ENCODE results near the gene SPATS2. TPM values are rescaled to one million over a fixed set of nuclear protein-coding genes. Genes with fewer than 3 reads are reported as not detected.

The SPATS2 gene
- total and polyA plus RNA-seq, 2 of the 4 experiments (the other 2 are of a cell fraction), result 50.6 to 63.3 TPM

DNA sequence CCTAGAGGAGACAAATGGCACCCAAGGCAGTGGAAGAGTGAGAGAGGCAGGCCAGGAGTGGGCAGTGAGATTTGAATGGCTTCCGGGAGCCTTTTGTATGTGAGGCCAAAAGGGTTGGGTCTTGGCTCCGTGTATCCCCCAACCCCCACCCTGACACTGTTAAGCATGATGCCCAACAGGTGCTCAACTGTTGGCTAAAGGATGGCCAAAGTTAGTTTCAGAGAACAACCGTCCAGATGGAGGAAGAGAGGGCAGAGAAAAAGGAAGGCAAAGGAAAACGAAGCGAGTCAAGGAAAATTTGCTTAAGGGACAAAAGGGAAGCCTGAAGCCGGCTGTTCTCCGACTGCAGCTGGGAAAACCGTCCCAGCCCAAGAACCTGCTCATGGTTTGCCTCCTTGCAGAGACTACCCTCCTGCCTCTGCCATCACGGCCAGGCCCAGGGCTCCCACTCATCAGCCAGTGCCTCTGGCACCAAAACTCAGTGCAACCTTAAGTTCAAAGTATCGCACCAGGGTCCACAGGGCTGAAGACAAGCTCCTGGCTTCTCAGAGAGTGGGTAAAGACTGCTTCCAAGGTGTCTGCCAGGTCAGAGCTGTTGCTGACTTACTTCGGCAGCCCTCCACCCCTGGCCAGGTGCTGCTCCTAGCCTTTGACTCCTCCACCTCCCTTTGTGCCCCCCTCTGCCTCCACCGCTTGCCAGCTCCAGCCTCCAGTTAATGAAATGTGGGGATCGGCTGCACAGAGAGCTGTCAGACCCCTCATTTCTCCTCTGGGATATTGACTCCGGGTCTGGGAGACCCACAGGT is 26.1 kb upstream of the SPATS2 start (continued):
- TF ChIP-seq, protein P1, sequence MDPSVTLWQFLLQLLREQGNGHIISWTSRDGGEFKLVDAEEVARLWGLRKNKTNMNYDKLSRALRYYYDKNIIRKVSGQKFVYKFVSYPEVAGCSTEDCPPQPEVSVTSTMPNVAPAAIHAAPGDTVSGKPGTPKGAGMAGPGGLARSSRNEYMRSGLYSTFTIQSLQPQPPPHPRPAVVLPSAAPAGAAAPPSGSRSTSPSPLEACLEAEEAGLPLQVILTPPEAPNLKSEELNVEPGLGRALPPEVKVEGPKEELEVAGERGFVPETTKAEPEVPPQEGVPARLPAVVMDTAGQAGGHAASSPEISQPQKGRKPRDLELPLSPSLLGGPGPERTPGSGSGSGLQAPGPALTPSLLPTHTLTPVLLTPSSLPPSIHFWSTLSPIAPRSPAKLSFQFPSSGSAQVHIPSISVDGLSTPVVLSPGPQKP (IDR thresholded peaks at IDR 0.05; ENCODE audit: borderline replicate concordance, low read depth, low read length), result no peak

DNA sequence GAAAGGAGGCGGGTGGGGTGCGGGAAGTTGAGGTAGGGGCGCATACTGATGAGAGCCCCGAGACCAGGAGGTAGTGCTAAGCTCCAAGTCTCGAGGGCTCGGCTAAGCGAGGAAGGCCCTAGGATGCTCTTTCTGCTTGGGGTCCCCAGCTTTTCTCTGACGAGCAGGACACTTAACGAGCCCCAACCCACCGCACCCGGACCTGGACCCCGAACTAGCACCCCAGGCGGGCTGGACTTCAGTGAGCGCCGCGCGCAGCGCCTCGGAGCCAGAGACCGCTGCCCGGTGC is 25.5 kb upstream of the SPATS2 start:
- Histone ChIP-seq H3K27ac (ENCODE audit: insufficient read depth, low read length) (no peak overlapping the region), H3K4me3 (ENCODE audit: insufficient read depth, low read depth, low read length) (peak overlapping the region; percentile 33; the same call in 1 of the 2 replicates), H3K56ac (ENCODE audit: extremely low read depth, insufficient read depth, low read length) (no peak overlapping the region), H2AK5ac (ENCODE audit: low read depth, low read length) (no peak overlapping the region), H3K4ac (ENCODE audit: low read depth, low read length) (no peak overlapping the region), H2BK20ac (ENCODE audit: low read depth, low read length) (no peak overlapping the region), H2BK120ac (ENCODE audit: low read depth, low read length) (no peak overlapping the region), H3K4me1 (ENCODE audit: control insufficient read depth, insufficient read depth, low read length) (peaks cover 11% of the 10 kb centered on the region), H3K36me3 (ENCODE audit: control insufficient read depth, insufficient read depth, low read length) (no peaks in the 10 kb centered on the region), H2BK5ac (ENCODE audit: low read depth, low read length, poor library complexity, severe bottlenecking) (no peak overlapping the region), H3K4me2 (ENCODE audit: low read depth, low read length) (no peak overlapping the region), H2BK15ac (ENCODE audit: low read depth, low read length) (no peak overlapping the region), H3K14ac (replicated peaks; ENCODE audit: low read depth, low read length) (no peak overlapping the region), H3K9ac (ENCODE audit: low read depth, low read length) (no peak overlapping the region), H3K9me3 (ENCODE audit: control insufficient read depth, insufficient read depth, low read length) (no peaks in the 10 kb centered on the region), H3K79me1 (ENCODE audit: low read depth in 1 of 2, low read length in 2 of 2) (no peaks in the 10 kb centered on the region), H4K91ac (ENCODE audit: insufficient read depth, low read depth, low read length) (no peak overlapping the region), H4K8ac (ENCODE audit: low read depth in 2 of 2, low read length in 2 of 2) (no peak overlapping the region), H3K9me1 (ENCODE audit: insufficient read depth, low read length) (peaks cover 5% of the 10 kb centered on the region; the same call in 1 of the 2 replicates), H4K5ac (ENCODE audit: low read depth, low read length) (no peak overlapping the region), H2AK9ac (replicated peaks; ENCODE audit: low read depth, low read length, poor library complexity) (no peak overlapping the region), H3K18ac (ENCODE audit: low read depth, low read length) (no peak overlapping the region), H3K27me3 (ENCODE audit: control insufficient read depth, insufficient read depth, low read length) (peaks cover 87% of the 10 kb centered on the region), H4K20me1 (ENCODE audit: insufficient read depth, low read length) (0 out of 2 replicates have a peak, but pooled peaks cover 5% of the 10 kb centered on the region), H3K23ac (ENCODE audit: low read depth, low read length) (no peak overlapping the region), H2AFZ (replicated peaks; ENCODE audit: low read length, poor library complexity) (peak overlapping the region; percentile 91)
- ATAC-seq (ENCODE audit: low read depth) (no peak), DNase-seq (no peak)
- no TSS peak for BruUV-seq (replicated peaks)
- dilution Hi-C loops (cut with HindIII; ENCODE audit: low sequenced_read_pairs, unreplicated experiment), result no loop called here
- intact Hi-C loops (cut with micrococcal nuclease), result no loop called here
- WGBS, 2 experiments (ENCODE audit: extremely low coverage in 2 of 2, insufficient read length in 1 of 2), result 28% methylated on average over 13 of the region's 21 CpGs; no CpG with 5 or more reads in 1 of the 2 experiments
- CTCF ChIA-PET, result interaction anchor here (0.7 to 2.9 kb wide), 6 partner anchors 9 to 164 kb away, joined by 3 to 24 read pairs (median 4); partner anchors contain the start of gene TROAP
- POLR2A ChIA-PET (ENCODE audit: unreplicated experiment), result no interaction called here
- in situ Hi-C loops (cut with MboI; ENCODE audit: low sequenced_read_pairs), result no loop called here
- TF ChIP-seq, protein P2, sequence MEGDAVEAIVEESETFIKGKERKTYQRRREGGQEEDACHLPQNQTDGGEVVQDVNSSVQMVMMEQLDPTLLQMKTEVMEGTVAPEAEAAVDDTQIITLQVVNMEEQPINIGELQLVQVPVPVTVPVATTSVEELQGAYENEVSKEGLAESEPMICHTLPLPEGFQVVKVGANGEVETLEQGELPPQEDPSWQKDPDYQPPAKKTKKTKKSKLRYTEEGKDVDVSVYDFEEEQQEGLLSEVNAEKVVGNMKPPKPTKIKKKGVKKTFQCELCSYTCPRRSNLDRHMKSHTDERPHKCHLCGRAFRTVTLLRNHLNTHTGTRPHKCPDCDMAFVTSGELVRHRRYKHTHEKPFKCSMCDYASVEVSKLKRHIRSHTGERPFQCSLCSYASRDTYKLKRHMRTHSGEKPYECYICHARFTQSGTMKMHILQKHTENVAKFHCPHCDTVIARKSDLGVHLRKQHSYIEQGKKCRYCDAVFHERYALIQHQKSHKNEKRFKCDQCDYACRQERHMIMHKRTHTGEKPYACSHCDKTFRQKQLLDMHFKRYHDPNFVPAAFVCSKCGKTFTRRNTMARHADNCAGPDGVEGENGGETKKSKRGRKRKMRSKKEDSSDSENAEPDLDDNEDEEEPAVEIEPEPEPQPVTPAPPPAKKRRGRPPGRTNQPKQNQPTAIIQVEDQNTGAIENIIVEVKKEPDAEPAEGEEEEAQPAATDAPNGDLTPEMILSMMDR (conservative IDR thresholded peaks at IDR 0.05; ENCODE audit: low read depth, low read length), result no peak
- no peak for TF ChIP-seq CEBPB (IDR thresholded peaks at IDR 0.05; ENCODE audit: low read depth, low read length)
- no peak for TF ChIP-seq FOS (IDR thresholded peaks at IDR 0.05; ENCODE audit: low read depth, low read length)
- no peak for TF ChIP-seq RAD21 (IDR thresholded peaks at IDR 0.05; ENCODE audit: low read length)
- no peak for TF ChIP-seq NFE2L2 (IDR thresholded peaks at IDR 0.05; ENCODE audit: low read depth, low read length)
- no peak for TF ChIP-seq RFX5 (IDR thresholded peaks at IDR 0.05; ENCODE audit: low read depth, low read length)
- no peak for TF ChIP-seq BHLHE40 (IDR thresholded peaks at IDR 0.05; ENCODE audit: low read depth, low read length)
- no peak for TF ChIP-seq MAFK (IDR thresholded peaks at IDR 0.05; ENCODE audit: low read depth, low read length)
- TF ChIP-seq MAZ (IDR thresholded peaks at IDR 0.05; ENCODE audit: borderline replicate concordance, low read depth, low read length), result no peak
- no peak for TF ChIP-seq RCOR1 (IDR thresholded peaks at IDR 0.05; ENCODE audit: insufficient replicate concordance, low read length)
- no peak for TF ChIP-seq MXI1 (IDR thresholded peaks at IDR 0.05; ENCODE audit: borderline replicate concordance, low read depth, low read length)
- TF ChIP-seq SMC3 (IDR thresholded peaks at IDR 0.05; ENCODE audit: low read depth, low read length), result no peak

Measured in IMR-90 (cell line).